Measurements from ENCODE around the gene C1orf198. TPM values are rescaled to one million over a fixed set of nuclear protein-coding genes. Genes with fewer than 3 reads are reported as not detected.

Gene C1orf198
- polyA plus RNA-seq (2012; ENCODE audit: insufficient read depth, insufficient read length), result 11.3 TPM

- H3K4me3 ChIP-seq (ENCODE audit: low read length), result peak within 1 kb of the TSS; percentile 72
- peak; percentile 10 for DNase-seq (ENCODE audit: low read depth, low spot score)
These were observed at the start of gene C1orf198 for GRCh38 chr1:230867903-230868735. Gene C1orf198, minus strand, starts transcription at chr1:230868521. Its CDS starts 9 bp downstream, at chr1:230868512.

- DNase-seq (ENCODE audit: low read depth, low spot score), result peak; percentile 73
These were observed 49.2 kb upstream of the C1orf198 start for GRCh38 chr1:230917284-230918135.

DNA sequence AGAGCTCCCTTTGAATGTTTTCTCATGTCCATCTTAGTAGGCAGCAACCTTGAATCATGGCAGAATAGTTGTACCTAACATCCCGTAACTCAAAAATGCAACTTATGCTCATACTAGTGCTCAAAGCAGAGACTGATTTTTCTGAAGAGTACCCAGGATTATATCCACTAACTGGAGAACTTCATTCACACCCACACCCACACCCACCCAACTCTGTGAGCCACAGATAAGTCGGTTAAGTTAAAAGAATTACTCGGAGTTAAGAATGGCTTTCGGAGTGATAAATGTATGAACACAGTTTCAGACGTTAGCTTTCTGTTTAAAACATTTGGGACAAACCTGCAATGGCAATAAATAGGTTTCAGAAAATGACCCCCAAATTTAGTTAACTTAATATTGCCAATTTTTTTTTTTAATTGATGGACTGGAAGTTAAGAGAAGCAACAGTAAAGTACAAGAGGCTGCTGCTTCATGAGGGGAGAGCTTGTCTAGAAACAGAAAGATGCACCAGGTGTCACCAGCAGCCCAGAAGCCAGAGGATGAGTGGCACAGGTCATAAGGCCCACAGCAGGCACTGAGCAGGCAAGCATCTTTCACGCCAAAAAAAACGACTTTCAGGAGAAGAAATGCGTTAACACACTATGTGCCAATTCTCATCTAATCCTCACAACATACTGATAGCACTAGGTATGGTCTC, 48.4 kb upstream of the C1orf198 start:
- no peak for DNase-seq (ENCODE audit: low read depth, low spot score)
- no peak overlapping the region for H3K4me3 ChIP-seq (ENCODE audit: low read length)

More at GRCh38 chr1:230917284-230918135, 49.2 kb upstream of the C1orf198 start:
- no peak overlapping the region for H3K4me3 ChIP-seq (ENCODE audit: low read length)

DNA sequence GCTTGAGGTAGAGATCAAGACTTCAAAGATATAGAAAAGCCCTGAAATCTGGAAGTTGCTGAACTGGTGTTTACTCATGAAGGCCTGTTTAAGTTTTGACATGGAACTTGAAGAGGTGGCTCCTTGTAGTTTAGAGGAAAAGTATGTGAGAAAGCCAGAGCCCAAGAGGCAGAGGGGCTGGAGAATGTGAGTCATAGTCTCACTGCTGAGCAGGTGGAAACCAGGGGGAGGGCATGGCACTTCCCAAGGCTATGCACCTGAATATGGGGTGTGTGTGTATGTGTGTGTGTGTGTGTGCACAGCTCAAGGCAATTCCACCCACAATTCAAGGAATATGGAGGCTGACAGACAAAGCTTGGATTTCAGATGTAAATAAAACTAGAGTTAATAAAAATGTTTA, 46.8 kb upstream of the C1orf198 start:
- no peak for DNase-seq (ENCODE audit: low read depth, low spot score)
- no peak overlapping the region for H3K4me3 ChIP-seq (ENCODE audit: low read length)

GRCh38 chr1:230913496-230913895, 45.2 kb upstream of the C1orf198 start:
- no peak overlapping the region for H3K4me3 ChIP-seq (ENCODE audit: low read length)
- no peak for DNase-seq (ENCODE audit: low read depth, low spot score)

- no peak for DNase-seq (ENCODE audit: low read depth, low spot score)
- H3K4me3 ChIP-seq (ENCODE audit: low read length), result no peak overlapping the region
These were observed 42.4 kb upstream of the C1orf198 start for GRCh38 chr1:230910755-230911117.

DNA sequence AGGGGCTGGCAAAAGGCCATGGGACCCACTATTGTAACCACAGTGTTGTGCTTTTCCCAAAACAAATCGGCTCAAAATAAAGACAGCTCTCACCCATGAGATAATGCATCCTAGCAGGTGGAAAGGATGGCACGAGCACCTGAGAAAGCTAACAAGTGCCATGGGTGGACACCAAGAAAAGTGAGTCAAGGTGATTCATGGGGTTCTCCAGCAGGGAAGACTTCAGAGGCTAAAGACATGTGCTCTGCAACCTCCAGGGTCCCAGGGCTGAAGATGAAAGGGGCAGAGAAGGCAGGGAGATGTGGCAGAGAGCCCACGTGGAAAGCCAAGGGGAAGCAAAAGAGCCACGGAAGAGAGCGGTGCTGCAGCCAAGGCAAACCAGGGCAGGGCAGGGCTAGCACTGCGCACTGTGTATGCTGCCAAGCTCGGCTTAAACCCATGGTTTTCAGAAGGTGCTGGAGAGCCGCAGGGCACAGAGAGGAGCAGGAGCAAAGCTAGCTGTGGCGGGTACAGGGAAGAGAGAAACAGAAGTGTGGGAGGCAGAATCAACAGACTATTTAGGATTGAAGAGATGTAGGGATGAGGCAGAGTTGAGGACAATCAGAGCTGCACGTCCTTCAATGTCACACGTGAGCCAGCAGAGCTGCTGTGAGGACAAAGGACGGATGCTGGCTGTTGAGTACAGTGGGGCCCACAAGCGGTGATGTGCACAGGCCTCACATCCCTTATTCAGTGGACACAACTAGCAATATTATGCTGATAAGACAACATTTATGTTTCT, 41.8 kb upstream of the C1orf198 start:
- no peak overlapping the region for H3K4me3 ChIP-seq (ENCODE audit: low read length)
- no peak for DNase-seq (ENCODE audit: low read depth, low spot score)

DNA sequence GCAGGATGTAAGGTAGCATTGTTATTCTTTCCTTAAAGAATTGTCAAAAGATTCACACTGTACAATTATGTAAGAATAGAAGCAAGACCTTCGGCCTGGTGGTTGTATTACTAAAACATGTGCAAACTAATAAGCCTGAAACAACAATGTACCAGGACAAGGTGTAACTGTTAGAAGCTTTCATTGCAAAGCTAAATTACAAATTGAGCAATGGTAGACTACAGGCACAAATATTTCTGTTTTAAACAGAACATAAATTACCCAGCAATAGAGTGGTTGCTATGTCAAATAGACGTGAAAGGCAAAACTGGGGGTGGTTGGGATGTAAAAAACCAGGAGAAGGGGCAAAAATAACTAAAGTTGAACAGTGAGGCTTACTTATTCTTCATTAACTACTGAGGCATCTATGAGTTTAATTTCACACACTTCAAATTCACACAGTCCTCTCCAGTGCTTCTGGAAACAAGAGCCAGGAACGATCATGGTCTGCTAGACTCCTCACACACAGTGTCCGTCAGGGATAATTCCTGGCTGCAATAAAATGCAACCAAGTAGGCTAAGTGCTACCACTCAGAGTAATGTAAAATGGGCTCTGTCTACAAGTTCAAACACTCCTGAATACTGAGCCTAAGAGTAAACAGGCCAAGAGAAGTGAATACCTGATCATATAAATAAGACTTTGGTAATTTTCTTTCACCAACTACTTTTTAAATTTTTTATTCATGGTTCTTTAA, 39.3 kb upstream of the C1orf198 start:
- H3K4me3 ChIP-seq (ENCODE audit: low read length), result no peak overlapping the region

GRCh38 chr1:230906226-230906625, 37.9 kb upstream of the C1orf198 start:
- DNase-seq (ENCODE audit: low read depth, low spot score), result no peak
- no peak overlapping the region for H3K4me3 ChIP-seq (ENCODE audit: low read length)

More for the DNA sequence above, 39.3 kb upstream of the C1orf198 start:
- DNase-seq (ENCODE audit: low read depth, low spot score), result no peak

DNA sequence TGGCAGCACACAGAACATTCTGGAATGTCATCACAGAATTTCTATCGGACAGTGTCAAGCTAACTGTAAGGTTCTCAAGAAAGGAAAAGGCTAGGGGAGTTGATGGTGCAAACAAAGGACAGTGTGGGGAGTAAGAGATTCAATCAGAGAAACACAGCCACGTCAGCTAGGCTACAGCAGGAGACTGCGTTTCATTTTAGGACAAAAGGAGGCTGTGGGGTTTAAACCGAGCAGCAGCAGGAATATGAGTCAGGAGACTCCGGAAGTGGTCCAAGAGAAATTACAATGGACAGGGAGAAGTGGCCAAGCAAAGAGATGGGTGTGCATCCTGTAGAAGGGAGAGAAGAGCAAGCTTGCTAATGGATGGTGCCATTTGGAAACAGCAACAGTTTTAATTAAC, 37.4 kb upstream of the C1orf198 start:
- no peak for DNase-seq (ENCODE audit: low read depth, low spot score)
- no peak overlapping the region for H3K4me3 ChIP-seq (ENCODE audit: low read length)

GRCh38 chr1:230902349-230902923, 34.1 kb upstream of the C1orf198 start:
- DNase-seq (ENCODE audit: low read depth, low spot score), result no peak
- H3K4me3 ChIP-seq (ENCODE audit: low read length), result no peak overlapping the region

- H3K4me3 ChIP-seq (ENCODE audit: low read length), result no peak overlapping the region
- no peak for DNase-seq (ENCODE audit: low read depth, low spot score)
These were observed 33.4 kb upstream of the C1orf198 start for GRCh38 chr1:230901671-230902070.

- no peak for DNase-seq (ENCODE audit: low read depth, low spot score)
- no peak overlapping the region for H3K4me3 ChIP-seq (ENCODE audit: low read length)
These were observed 32.7 kb upstream of the C1orf198 start for GRCh38 chr1:230900984-230901383.

GRCh38 chr1:230899841-230900251, 31.5 kb upstream of the C1orf198 start:
- H3K4me3 ChIP-seq (ENCODE audit: low read length), result no peak overlapping the region
- DNase-seq (ENCODE audit: low read depth, low spot score), result no peak

- no peak overlapping the region for H3K4me3 ChIP-seq (ENCODE audit: low read length)
- no peak for DNase-seq (ENCODE audit: low read depth, low spot score)
These were observed 30.4 kb upstream of the C1orf198 start for GRCh38 chr1:230898748-230899147.

DNA sequence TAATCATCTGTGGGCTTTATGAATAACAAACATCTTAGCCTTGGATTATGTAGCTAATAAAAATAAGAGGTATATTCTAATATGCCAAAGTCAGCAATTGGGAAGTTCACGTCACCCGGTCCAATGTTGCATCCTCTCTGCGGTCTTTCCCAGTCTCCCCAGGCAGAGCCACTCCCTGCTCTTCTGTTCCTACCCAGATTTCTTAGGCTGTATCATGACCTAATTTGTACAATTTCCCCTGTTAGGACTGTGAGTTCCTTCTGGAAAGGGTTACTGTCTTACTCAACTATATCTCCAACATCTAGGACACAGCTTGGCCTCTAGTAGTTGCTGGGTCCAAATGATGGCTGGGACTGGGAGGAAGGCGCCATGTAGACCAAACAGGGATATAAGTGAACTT, 29.8 kb upstream of the C1orf198 start:
- no peak overlapping the region for H3K4me3 ChIP-seq (ENCODE audit: low read length)
- DNase-seq (ENCODE audit: low read depth, low spot score), result no peak

- no peak overlapping the region for H3K4me3 ChIP-seq (ENCODE audit: low read length)
- no peak for DNase-seq (ENCODE audit: low read depth, low spot score)
These were observed 28.5 kb upstream of the C1orf198 start for GRCh38 chr1:230896779-230897178.

- H3K4me3 ChIP-seq (ENCODE audit: low read length), result no peak overlapping the region
These were observed 27.1 kb upstream of the C1orf198 start for GRCh38 chr1:230895452-230895851.

More at GRCh38 chr1:230895452-230895851, 27.1 kb upstream of the C1orf198 start:
- no peak for DNase-seq (ENCODE audit: low read depth, low spot score)

Data from Jurkat, Clone E6-1 (cell line).